GM12878 (cell line): ENCODE measurements around the gene RANBP1. TPM values are rescaled to one million over a fixed set of nuclear protein-coding genes. Genes with fewer than 3 reads are reported as not detected.
A peak's percentile ranks its signal among the peaks of the same experiment; 100 is the strongest.

Source experiments
- ATAC-seq: fragments of 200-7000 bp; cut with Tn5 transposase; 3 replicates; pipeline ENCODE4 v1.9.1; 2020; ENCODE audit warnings: mild to moderate bottlenecking, moderate library complexity
- BruUV-seq: library from RNA; stranded (reverse); fragments of 400-500 nt; replicated peaks from 2 replicates; lab custom pipeline; 2021; lab: Mats Ljungman, UMichigan
- CTCF ChIA-PET: fragments of 300-600 bp; sonication (Branson Sonifier 250); formaldehyde crosslinking; extraction: SDS; loops from one replicate; lab custom pipeline; 2021; ENCODE audit warnings: inconsistent platforms; lab: Yijun Ruan, JAX
- POLR2A ChIA-PET: fragments of 350-600 bp; formaldehyde crosslinking; extraction: SDS; loops from one replicate; lab custom pipeline; 2021; ENCODE audit warnings: inconsistent platforms; lab: Charles Lee
- RAD21 ChIA-PET: fragments of 300-600 bp; sonication (Branson Sonifier 250); formaldehyde crosslinking; loops from one replicate; lab custom pipeline; 2023; ENCODE audit warnings: antibody characterized with exemption; ENCODE audit not compliant: unreplicated experiment; lab: Charles Lee
- SMC1A ChIA-PET: fragments of 300-600 bp; sonication (Branson Sonifier 250); formaldehyde crosslinking; loops from one replicate; lab custom pipeline; 2023; ENCODE audit not compliant: unreplicated experiment, uncharacterized antibody; lab: Charles Lee
- DNase-seq: peaks from one replicate; pipeline ENCODE4 v3.0.0-alpha.2; 2011; ENCODE audit warnings: low read depth, low spot score
- FAIRE-seq: peaks from 3 replicates; lab custom pipeline; 2011; peaks lifted over from hg19 to GRCh38; lab: Jason Lieb, UNC
- H2AFZ ChIP-seq: 2 replicates; pipeline ENCODE4 v1.6.0; 2011; ENCODE audit warnings: low read depth, low read length, control low read depth; ENCODE audit not compliant: control insufficient read depth
- H3K27ac ChIP-seq: 2 replicates; pipeline ENCODE4 v1.5.1; 2011; ENCODE audit warnings: control low read depth; ENCODE audit not compliant: control insufficient read depth, insufficient read depth
- H3K27me3 ChIP-seq, 2 experiments: replicated peaks in 1 of 2; 2 replicates each; pipeline versions ENCODE4 v1.6.0 to v1.6.1; 2011; ENCODE audit warnings: low read length in 1 of 2; ENCODE audit not compliant: control insufficient read depth in 2 of 2, insufficient read depth in 2 of 2
- H3K36me3 ChIP-seq, 2 experiments: 2 replicates each; pipeline ENCODE4 v1.5.1; 2011; ENCODE audit warnings: low read length in 1 of 2; ENCODE audit not compliant: control insufficient read depth in 2 of 2, insufficient read depth in 2 of 2
- H3K4me1 ChIP-seq: 2 replicates; pipeline ENCODE4 v1.6.1; 2011; ENCODE audit warnings: mild to moderate bottlenecking, low read length, moderate library complexity, mixed read lengths; ENCODE audit not compliant: control insufficient read depth, insufficient read depth
- H3K4me2 ChIP-seq: 2 replicates; pipeline ENCODE4 v1.6.0; 2011; ENCODE audit warnings: control low read depth; ENCODE audit not compliant: control insufficient read depth, insufficient read depth
- H3K4me3 ChIP-seq: fragments of 200-600 bp; sonication (generic); 2 replicates; pipeline ENCODE4 v1.5.1; 2016
- H3K79me2 ChIP-seq: 2 replicates; pipeline ENCODE4 v1.6.0; 2011; ENCODE audit warnings: low read length; ENCODE audit not compliant: control insufficient read depth, insufficient read depth
- H3K9ac ChIP-seq: 2 replicates; pipeline ENCODE4 v1.8.0; 2011; ENCODE audit warnings: low read length, control low read depth, mixed read lengths; ENCODE audit not compliant: control insufficient read depth, insufficient read depth
- H3K9me3 ChIP-seq: replicated peaks from 3 replicates; pipeline ENCODE4 v1.5.1; 2011; ENCODE audit warnings: mild to moderate bottlenecking, low read length; ENCODE audit not compliant: control insufficient read depth, insufficient read depth
- H4K20me1 ChIP-seq: 2 replicates; pipeline ENCODE4 v1.6.0; 2011; ENCODE audit not compliant: control insufficient read depth, insufficient read depth
- CUX1 ChIP-seq: IDR thresholded peaks from 2 replicates; pipeline ENCODE4 v1.6.1; 2012; ENCODE audit warnings: improper control_type of control experiment, low read depth, low read length; ENCODE audit not compliant: insufficient replicate concordance
- EGR1 ChIP-seq, 2 experiments: IDR thresholded peaks; 1 replicate in 1 of 2; 2 replicates in 1 of 2; pipeline ENCODE4 v1.6.1; 2011 to 2012; ENCODE audit warnings: low read depth in 2 of 2, low read length in 2 of 2, borderline replicate concordance in 1 of 2, mild to moderate bottlenecking in 1 of 2, moderate library complexity in 1 of 2
- GATAD2B ChIP-seq: fragments of 450-650 bp; conservative IDR thresholded peaks from 2 replicates; pipeline ENCODE4 v1.6.1; 2017; ENCODE audit warnings: low read depth, mild to moderate bottlenecking, moderate library complexity
- POLR2A ChIP-seq: IDR thresholded peaks from 2 replicates; pipeline ENCODE4 v1.6.1; 2011; ENCODE audit warnings: low read depth, mild to moderate bottlenecking, low read length
- POLR2AphosphoS5 ChIP-seq: IDR thresholded peaks from 2 replicates; pipeline ENCODE4 v1.6.1; 2011; ENCODE audit warnings: mild to moderate bottlenecking, low read length, inconsistent platforms
- SUZ12 ChIP-seq: fragments of 200-600 bp; sonication (generic); IDR thresholded peaks from one replicate; pipeline ENCODE4 v1.6.1; 2018; ENCODE audit warnings: antibody characterized with exemption, mild to moderate bottlenecking; ENCODE audit not compliant: unreplicated experiment
- TAF1 ChIP-seq: IDR thresholded peaks from 2 replicates; pipeline ENCODE4 v1.6.1; 2011; ENCODE audit warnings: mild to moderate bottlenecking, low read depth, low read length, borderline replicate concordance
- ZNF207 ChIP-seq: fragments of 450-650 bp; IDR thresholded peaks from 2 replicates; pipeline ENCODE4 v1.6.1; 2014; ENCODE audit warnings: antibody characterized with exemption, mild to moderate bottlenecking, borderline replicate concordance
- WGBS: methylation state at CpG from one replicate; pipeline ENCODE4 v1.1.6; 2016; ENCODE audit warnings: low lambda C conversion rate; ENCODE audit not compliant: insufficient replicate concordance, insufficient coverage; ENCODE audit errors: missing lambda C conversion rate; 5-methylcytosine and 5-hydroxymethylcytosine counted together
- in situ Hi-C: fragments of 300-500 bp; cut with MboI; formaldehyde crosslinking; loops from 9 replicates; pipeline ENCODE4 v1.14.3; 2018; ENCODE audit warnings: mixed read lengths
- intact Hi-C: fragments of 100-400 bp; cut with micrococcal nuclease; formaldehyde crosslinking; loops from one replicate; pipeline ENCODE4 v1.14.2; 2022; ENCODE audit not compliant: unreplicated experiment
- polyA plus RNA-seq, 11 experiments: library from polyadenylated mRNA; depleted of rRNA in 4 of 11; unstranded in 6 of 11; stranded (reverse) in 5 of 11; fragments of >200 nt; fragmentation: Nextera tagmentation in 4 of 11; fragmentation: Illumina TruSeq in 1 of 11; extraction: Ambion mirVana in 4 of 11; extraction: Trizol in 1 of 11; gene quantifications; 1 replicate in 1 of 11; 2 replicates in 10 of 11; pipeline versions ENCODE4 v1.2.1 to v1.2.3, GENCODE V29; 2011 to 2016; ENCODE audit warnings: inconsistent platforms in 2 of 11, missing spikeins in 2 of 11, low read depth in 1 of 11
- total RNA-seq, 4 experiments: library from RNA; depleted of rRNA in 3 of 4; stranded (reverse); fragments of >200 nt in 3 of 4; fragmentation: Illumina TruSeq in 1 of 4; extraction: Trizol in 1 of 4; gene quantifications; 2 replicates each; pipeline versions ENCODE4 v1.2.1 to v1.2.3, GENCODE V29; 2013 to 2021
- TF ChIP-seq, protein P1 (sequence below): fragments of 450-650 bp; conservative IDR thresholded peaks from 2 replicates; pipeline ENCODE4 v1.6.1; 2017; ENCODE audit warnings: mild to moderate bottlenecking, moderate library complexity

The RANBP1 gene
- total and polyA plus RNA-seq, 10 of the 15 experiments (the other 5 are each of a cell fraction or from before 2014, with no cell fraction given) = 55.3 to 808 (median 394) TPM

DNA sequence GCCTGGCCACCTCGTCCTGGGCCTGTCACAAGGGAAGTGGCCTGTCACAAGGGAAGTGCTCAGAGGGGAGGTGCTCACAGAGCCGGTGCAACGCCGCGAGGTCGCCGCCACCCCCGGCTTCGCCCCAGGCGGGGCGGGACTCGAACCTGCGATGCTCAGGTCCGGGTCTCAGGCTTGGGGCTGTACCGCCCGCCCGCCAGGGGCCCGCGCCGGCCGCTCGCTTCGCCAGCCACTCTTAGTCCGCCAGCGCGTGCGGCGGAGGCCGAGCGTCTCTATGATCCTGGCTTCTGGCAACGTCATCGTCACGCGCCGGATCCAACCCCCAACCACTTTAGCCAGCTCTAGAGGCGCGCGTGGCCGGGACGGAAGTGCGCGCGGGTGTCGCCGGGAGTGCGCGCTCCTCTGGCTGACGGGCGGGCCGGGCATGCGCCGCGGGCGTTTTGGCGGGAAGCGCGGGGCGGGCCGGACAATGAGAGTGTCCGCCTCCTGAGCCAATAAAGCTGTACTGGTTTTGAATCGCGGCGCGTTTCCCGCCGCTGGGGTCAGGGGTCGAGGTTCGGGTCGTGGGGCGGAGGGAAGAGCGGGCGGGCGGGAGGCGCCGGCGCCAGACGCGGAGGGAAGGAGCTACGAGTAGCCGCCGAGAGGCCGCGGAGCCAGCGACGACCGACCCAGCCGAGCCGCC lies 1.2 kb downstream of the RANBP1 start, which contains the start of gene TRMT2A (continued):
- TF ChIP-seq SUZ12 (no peak), TAF1 (0 out of 2 replicates have a peak, but pooled peaks have one; percentile 43), GATAD2B (peak; percentile 87)
- TF ChIP-seq, protein P1, sequence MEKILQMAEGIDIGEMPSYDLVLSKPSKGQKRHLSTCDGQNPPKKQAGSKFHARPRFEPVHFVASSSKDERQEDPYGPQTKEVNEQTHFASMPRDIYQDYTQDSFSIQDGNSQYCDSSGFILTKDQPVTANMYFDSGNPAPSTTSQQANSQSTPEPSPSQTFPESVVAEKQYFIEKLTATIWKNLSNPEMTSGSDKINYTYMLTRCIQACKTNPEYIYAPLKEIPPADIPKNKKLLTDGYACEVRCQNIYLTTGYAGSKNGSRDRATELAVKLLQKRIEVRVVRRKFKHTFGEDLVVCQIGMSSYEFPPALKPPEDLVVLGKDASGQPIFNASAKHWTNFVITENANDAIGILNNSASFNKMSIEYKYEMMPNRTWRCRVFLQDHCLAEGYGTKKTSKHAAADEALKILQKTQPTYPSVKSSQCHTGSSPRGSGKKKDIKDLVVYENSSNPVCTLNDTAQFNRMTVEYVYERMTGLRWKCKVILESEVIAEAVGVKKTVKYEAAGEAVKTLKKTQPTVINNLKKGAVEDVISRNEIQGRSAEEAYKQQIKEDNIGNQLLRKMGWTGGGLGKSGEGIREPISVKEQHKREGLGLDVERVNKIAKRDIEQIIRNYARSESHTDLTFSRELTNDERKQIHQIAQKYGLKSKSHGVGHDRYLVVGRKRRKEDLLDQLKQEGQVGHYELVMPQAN = peak; percentile 76
- TF ChIP-seq, all 136 proteins: peak for 68

DNA sequence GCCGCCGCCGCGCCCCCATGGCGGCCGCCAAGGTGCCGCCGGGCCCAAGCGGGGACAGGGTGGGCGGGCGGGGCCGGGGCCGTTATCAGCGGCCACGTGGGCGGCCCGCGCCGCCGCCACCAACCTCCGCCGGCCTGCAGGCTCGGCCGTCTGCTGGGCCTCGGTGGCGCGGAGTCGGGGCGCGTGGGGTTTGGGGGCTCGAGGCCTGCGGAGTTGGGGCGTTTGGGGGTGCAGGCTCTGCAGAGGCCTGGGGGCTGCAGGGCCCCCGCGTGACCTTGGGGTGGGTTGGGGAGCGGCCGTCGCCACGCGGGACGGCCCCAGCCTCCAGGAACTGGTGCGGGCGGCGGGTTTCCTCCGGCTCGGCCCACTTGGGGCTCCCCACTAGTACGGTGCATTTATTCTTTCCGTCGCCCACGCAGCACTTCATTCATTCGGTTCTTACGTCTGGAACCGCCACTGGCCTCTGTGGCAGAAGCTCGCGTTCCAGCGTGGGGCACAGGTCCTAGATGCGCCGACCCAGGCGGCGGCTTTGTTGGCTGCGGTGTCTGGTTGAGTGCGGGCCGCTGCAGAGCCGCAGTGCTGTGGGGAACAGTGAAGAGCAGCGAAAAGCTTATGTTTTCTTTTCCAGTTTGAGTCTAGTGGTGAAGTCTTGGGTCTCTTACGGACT lies 1.9 kb downstream of the RANBP1 start:
- in situ Hi-C loops (no loop called here), intact Hi-C loops (loop anchor here (5.0 kb wide), 1 partner anchor 145 kb away; no protein-coding TSS in a partner anchor)
- Histone ChIP-seq H3K79me2 (peaks cover 70% of the 10 kb centered on the region), H3K9ac (peak overlapping the region; percentile 99), H3K27me3 (no peaks in the 10 kb centered on the region), H3K9me3 (no peaks in the 10 kb centered on the region), H3K4me2 (peak overlapping the region; percentile 87), H3K27ac (peak overlapping the region; percentile 91), H4K20me1 (0 out of 2 replicates have a peak, but pooled peaks cover 2% of the 10 kb centered on the region), H3K36me3 (peaks cover 30 to 33% of the 10 kb centered on the region in 2 experiments), H2AFZ (peak overlapping the region; percentile 24), H3K4me3 (peak overlapping the region; percentile 78), H3K4me1 (peaks cover 24% of the 10 kb centered on the region)
- BruUV-seq = no TSS peak
- ChIA-PET SMC1A (interaction anchor here (0.9 kb wide), 1 partner anchor 13 kb away, joined by 5 read pairs; no protein-coding TSS in a partner anchor), RAD21 (no interaction called here), POLR2A (interaction anchor here (0.8 to 1.5 kb wide), 6 partner anchors 34 to 175 kb away, joined by 3 to 5 read pairs (median 4); partner anchors contain the start of gene TANGO2), CTCF (interaction anchor here (0.5 to 1.5 kb wide), 2 partner anchors 39 to 387 kb away, joined by 3 to 4 read pairs; no protein-coding TSS in a partner anchor)
- no peak for FAIRE-seq
- ATAC-seq = peak; percentile 42
- WGBS = 1% methylated on average over 51 of the region's 66 CpGs
- DNase-seq = no peak
- TF ChIP-seq, protein P1 = peak; percentile 25
- TF ChIP-seq CUX1 (no peak), POLR2AphosphoS5 (peak; percentile 77), ZNF207 (peak; percentile 37; the same call in 1 of the 2 replicates), POLR2A (peak; percentile 76), EGR1 (IDR thresholded peaks at IDR 0.05; ENCODE audit: borderline replicate concordance in 1 of 2, low read depth in 2 of 2, low read length in 2 of 2) (peak in 1 of 2 experiments; percentile 83; a peak in 2 of 3 replicates)
